Gastroesophageal sphincter (tissue), 4 donors: ENCODE data around the gene CFAP57. TPM values are rescaled to one million over a fixed set of nuclear protein-coding genes. Genes with fewer than 3 reads are reported as not detected.

ENCODE experiments used
- ATAC-seq: fragments of 150-250 bp; one replicate; pipeline ENCODE4 v1.9.1; 2016; ENCODE audit warnings: mild to moderate bottlenecking, moderate library complexity
- H3K27ac ChIP-seq, 4 donors: fragments of 200-600 bp; sonication (generic) in 3 of 4; 1 replicate in 3 of 4; 2 replicates in 1 of 4; pipeline ENCODE4 v1.5.1; 2016 to 2019
- H3K27me3 ChIP-seq: fragments of 200-600 bp; sonication (generic); one replicate; pipeline ENCODE4 v1.5.1; 2019
- H3K36me3 ChIP-seq, 2 donors: fragments of 200-600 bp; sonication (generic); one replicate each; pipeline ENCODE4 v1.5.1; 2019; ENCODE audit warnings: control low read depth in 1 of 2
- H3K4me1 ChIP-seq, 3 donors: fragments of 200-600 bp; sonication (generic); 1 replicate in 2 of 3; 2 replicates in 1 of 3; pipeline ENCODE4 v1.5.1; 2016 to 2019; ENCODE audit warnings: control low read depth in 2 of 3
- H3K4me3 ChIP-seq, 2 donors: fragments of 200-600 bp; sonication (generic); one replicate each; pipeline ENCODE4 v1.5.1; 2019; ENCODE audit warnings: mild to moderate bottlenecking in 1 of 2, moderate library complexity in 1 of 2
- H3K9me3 ChIP-seq, 3 donors: fragments of 200-600 bp; sonication (generic); one replicate each; pipeline ENCODE4 v1.5.1; 2017 to 2019; ENCODE audit warnings: control low read depth in 2 of 3
- EP300 ChIP-seq: sonication (generic); formaldehyde crosslinking; IDR thresholded peaks from one replicate; pipeline ENCODE4 v1.6.1; 2017; ENCODE audit warnings: antibody characterized with exemption, mild to moderate bottlenecking
- POLR2A ChIP-seq, 2 donors: fragments of 450-650 bp; IDR thresholded peaks; one replicate each; pipeline ENCODE4 v1.6.1; 2017; ENCODE audit warnings: antibody characterized with exemption in 2 of 2, mild to moderate bottlenecking in 2 of 2, moderate library complexity in 1 of 2
- POLR2AphosphoS5 ChIP-seq: sonication (generic); formaldehyde crosslinking; IDR thresholded peaks from one replicate; pipeline ENCODE4 v1.6.1; 2017; ENCODE audit warnings: antibody characterized with exemption
- WGBS, 2 donors: methylation state at CpG; one replicate each; pipeline ENCODE4 v1.1.5; 2018; ENCODE audit warnings: low coverage in 1 of 2; 5-methylcytosine and 5-hydroxymethylcytosine counted together
- total RNA-seq, 4 donors: library from RNA; depleted of rRNA; stranded (reverse); fragments of >200 nt; gene quantifications; one replicate each; pipeline ENCODE4 v1.1.0, GENCODE V29; 2016
- TF ChIP-seq, protein P1 (sequence below), 4 experiments: fragments of 200-600 bp in 2 of 4; fragments of 450-650 bp in 2 of 4; sonication (generic) in 1 of 4; IDR thresholded peaks; one replicate each; pipeline ENCODE4 v1.5.1; 2017 to 2019; ENCODE audit warnings: antibody characterized with exemption in 4 of 4, mild to moderate bottlenecking in 2 of 4, moderate library complexity in 2 of 4

The CFAP57 gene
- total RNA-seq, 4 donors from 2014 or later, result not detected

DNA sequence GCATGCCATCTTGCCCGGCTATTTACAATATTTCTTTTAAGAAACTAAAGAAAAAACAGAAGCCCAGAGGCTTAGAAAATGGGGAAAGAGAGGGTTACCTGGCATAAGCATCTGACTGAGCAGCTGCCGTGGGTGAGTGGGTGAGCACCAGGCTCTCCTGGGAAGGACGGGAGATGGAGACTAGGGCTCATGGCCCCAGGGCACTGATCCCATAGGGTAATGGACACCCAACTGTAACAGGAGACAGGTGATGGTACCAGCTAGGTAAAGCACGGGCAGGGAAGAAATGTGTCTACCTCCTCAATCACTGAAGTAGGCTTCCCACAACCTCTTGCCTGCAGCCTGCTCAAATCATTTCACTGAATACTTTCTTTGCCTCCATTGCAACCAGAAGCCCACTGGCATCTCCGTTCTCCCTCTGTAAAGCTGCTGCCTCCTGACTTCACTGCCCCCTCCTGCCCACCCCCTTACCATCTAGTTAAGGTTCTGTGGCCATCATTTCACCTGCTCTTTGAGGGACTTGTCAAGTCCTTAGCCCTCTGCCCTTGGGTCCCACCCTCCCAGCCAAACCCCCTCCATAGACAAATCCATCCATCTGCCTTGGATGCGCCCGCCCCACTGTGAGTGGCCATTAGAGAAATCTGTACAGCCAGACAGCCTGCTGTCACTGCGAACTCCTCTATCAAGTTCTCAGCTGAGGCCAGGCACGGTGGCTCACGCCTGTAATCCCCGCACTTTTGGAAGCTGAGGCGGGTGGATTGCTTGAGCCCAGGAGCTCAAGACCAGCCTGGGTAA is 103.9 kb downstream of the CFAP57 start:
- no peak for ATAC-seq
- Histone ChIP-seq H3K36me3 (no peaks in the 10 kb centered on the region), H3K9me3 (no peaks in the 10 kb centered on the region), H3K4me1 (no peaks in the 10 kb centered on the region), H3K27me3 (peaks cover 25% of the 10 kb centered on the region), H3K4me3 (no peak overlapping the region), H3K27ac (no peak overlapping the region)
- TF ChIP-seq, protein P1, sequence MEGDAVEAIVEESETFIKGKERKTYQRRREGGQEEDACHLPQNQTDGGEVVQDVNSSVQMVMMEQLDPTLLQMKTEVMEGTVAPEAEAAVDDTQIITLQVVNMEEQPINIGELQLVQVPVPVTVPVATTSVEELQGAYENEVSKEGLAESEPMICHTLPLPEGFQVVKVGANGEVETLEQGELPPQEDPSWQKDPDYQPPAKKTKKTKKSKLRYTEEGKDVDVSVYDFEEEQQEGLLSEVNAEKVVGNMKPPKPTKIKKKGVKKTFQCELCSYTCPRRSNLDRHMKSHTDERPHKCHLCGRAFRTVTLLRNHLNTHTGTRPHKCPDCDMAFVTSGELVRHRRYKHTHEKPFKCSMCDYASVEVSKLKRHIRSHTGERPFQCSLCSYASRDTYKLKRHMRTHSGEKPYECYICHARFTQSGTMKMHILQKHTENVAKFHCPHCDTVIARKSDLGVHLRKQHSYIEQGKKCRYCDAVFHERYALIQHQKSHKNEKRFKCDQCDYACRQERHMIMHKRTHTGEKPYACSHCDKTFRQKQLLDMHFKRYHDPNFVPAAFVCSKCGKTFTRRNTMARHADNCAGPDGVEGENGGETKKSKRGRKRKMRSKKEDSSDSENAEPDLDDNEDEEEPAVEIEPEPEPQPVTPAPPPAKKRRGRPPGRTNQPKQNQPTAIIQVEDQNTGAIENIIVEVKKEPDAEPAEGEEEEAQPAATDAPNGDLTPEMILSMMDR (IDR thresholded peaks at IDR 0.05), result no peak
- TF ChIP-seq EP300, result no peak
- no peak for TF ChIP-seq POLR2AphosphoS5
- no peak for TF ChIP-seq POLR2A (IDR thresholded peaks at IDR 0.05)
- 66 to 77% methylated on average over 5 to 6 of the region's 12 CpGs for WGBS, 2 donors

DNA sequence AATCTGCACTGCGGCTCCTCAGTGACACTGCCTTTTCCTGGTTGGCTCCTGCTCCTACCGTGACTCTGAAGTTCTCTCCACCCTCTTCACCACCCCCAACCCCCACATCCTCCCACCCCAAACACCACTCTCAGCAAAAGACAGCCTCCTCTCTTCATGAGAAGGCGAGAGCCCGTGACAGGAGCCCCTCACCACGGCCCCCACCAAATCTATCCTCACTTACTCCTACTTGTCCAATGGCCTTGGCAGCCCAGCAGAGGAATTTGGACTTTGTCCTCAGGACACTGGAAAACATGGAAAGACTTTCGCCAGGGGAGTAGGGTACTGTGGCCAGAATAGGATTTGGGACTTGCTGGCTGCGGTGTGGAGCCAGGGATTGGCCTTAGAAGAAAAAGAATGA is 104.5 kb downstream of the CFAP57 start:
- H3K36me3 ChIP-seq, result no peaks in the 10 kb centered on the region
- no peak overlapping the region for H3K4me3 ChIP-seq
- peaks cover 18% of the 10 kb centered on the region for H3K27me3 ChIP-seq
- TF ChIP-seq EP300 (no peak), POLR2AphosphoS5 (no peak), POLR2A (IDR thresholded peaks at IDR 0.05) (no peak)
- TF ChIP-seq, protein P1 (IDR thresholded peaks at IDR 0.05), result no peak
- no peak for ATAC-seq
- no peaks in the 10 kb centered on the region for H3K9me3 ChIP-seq
- no peak overlapping the region for H3K27ac ChIP-seq
- WGBS, 2 donors, result 58% methylated on average over 2 of the region's 7 CpGs; no CpG with 5 or more reads in 1 of the 2 donors
- no peaks in the 10 kb centered on the region for H3K4me1 ChIP-seq

DNA sequence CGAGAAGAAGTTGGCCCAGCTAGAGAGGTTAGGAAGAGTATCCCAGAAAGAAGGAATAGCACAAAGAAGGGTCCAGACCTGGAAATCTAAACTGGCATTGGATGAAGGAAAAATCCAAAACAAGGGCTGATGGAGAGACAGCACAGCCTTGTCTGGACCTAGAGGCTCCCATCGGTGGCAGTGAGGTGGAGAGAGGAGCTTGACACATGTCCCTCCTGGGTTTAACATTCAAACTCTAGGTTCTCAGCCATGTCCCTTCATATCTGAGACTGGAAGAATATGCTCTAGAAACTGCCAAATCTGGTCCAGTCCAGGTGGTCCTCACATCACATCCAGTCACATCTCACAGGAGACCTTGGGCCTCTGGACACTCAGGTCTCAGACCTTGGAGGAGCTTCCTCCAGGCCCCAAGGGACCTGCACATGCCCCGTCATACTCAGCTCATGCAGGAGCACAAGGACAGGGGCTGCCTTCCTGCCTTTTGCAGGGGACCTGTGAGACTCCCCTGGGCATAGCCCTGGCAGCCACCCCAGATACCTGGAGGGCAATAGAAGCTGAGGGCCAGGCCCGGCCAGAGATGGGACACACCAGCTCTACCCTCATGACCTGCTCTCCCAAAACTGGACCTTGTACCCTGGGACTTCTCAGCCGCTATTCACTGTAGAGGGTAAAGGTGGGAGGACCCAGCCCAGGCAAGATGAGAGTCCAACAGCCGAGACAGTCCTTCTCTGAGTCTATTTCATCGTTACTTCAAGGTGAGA is 105.2 kb downstream of the CFAP57 start:
- Histone ChIP-seq H3K9me3 (no peaks in the 10 kb centered on the region), H3K36me3 (no peaks in the 10 kb centered on the region), H3K27me3 (peaks cover 12% of the 10 kb centered on the region), H3K4me3 (no peak overlapping the region), H3K4me1 (no peaks in the 10 kb centered on the region), H3K27ac (no peak overlapping the region)
- 92% methylated on average over 3 of the region's 7 CpGs; no CpG with 5 or more reads in 1 of the 2 donors for WGBS, 2 donors
- TF ChIP-seq EP300 (no peak), POLR2AphosphoS5 (no peak)
- ATAC-seq, result no peak

DNA sequence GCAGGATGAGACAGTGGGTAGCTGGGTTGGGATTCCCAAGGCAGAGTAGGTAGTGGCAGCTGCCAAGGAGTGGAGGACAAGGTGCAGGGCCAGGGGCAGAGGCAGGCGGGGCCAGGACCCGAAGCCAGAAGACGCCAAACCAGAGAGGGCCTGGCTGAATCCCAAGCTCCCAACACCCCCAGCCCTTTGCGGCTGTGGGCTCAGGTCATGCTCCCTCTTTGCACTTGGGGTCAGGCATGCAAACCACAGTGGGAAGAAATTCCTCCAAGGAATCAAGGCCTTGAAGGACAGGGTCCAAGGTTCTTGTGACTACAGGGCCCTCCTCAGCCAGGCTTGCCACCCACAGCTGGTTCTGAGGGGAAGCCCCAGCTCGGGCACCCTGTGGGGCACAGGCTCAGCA is 107.0 kb downstream of the CFAP57 start:
- Histone ChIP-seq H3K36me3 (no peaks in the 10 kb centered on the region), H3K4me1 (no peaks in the 10 kb centered on the region), H3K9me3 (no peaks in the 10 kb centered on the region), H3K27ac (no peak overlapping the region), H3K27me3 (no peaks in the 10 kb centered on the region), H3K4me3 (no peak overlapping the region)
- no CpG with 5 or more reads among the region's 5 CpGs for WGBS, 2 donors
- ATAC-seq, result no peak
- TF ChIP-seq, protein P1 (IDR thresholded peaks at IDR 0.05), result no peak
- no peak for TF ChIP-seq POLR2AphosphoS5
- TF ChIP-seq EP300, result no peak

DNA sequence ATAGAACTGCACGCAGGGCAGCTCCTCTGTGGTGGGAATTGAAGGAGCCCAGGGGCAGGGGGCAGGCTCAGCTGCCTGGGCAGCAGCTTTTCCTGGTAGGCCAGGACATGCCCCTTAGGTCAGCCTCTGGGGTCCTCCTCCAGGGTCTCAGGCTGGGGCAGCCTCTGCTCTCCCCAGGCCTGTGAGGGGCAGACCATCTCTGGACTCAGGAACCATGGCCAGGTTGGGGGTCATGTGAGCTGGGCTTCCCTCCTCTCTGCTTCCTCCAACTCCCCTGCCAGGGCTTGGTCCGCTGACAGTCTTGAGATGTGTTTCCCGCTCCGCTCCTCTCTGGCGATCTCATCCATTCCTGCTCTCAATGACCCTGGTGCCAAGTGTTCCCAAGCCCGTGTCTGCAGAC is 107.5 kb downstream of the CFAP57 start:
- WGBS, 2 donors, result 93% methylated on average over 5 of the region's 6 CpGs; no CpG with 5 or more reads in 1 of the 2 donors
- no peaks in the 10 kb centered on the region for H3K36me3 ChIP-seq
- peaks cover under 1% of the 10 kb centered on the region for H3K27me3 ChIP-seq
- no peaks in the 10 kb centered on the region for H3K9me3 ChIP-seq
- ATAC-seq, result no peak
- no peak overlapping the region for H3K4me3 ChIP-seq
- no peaks in the 10 kb centered on the region for H3K4me1 ChIP-seq
- TF ChIP-seq POLR2AphosphoS5 (no peak), EP300 (no peak), POLR2A (IDR thresholded peaks at IDR 0.05) (no peak)
- TF ChIP-seq, protein P1 (IDR thresholded peaks at IDR 0.05), result no peak
- H3K27ac ChIP-seq, result no peak overlapping the region
